ENCODE results near the gene TBXAS1.

Gene TBXAS1

DNA sequence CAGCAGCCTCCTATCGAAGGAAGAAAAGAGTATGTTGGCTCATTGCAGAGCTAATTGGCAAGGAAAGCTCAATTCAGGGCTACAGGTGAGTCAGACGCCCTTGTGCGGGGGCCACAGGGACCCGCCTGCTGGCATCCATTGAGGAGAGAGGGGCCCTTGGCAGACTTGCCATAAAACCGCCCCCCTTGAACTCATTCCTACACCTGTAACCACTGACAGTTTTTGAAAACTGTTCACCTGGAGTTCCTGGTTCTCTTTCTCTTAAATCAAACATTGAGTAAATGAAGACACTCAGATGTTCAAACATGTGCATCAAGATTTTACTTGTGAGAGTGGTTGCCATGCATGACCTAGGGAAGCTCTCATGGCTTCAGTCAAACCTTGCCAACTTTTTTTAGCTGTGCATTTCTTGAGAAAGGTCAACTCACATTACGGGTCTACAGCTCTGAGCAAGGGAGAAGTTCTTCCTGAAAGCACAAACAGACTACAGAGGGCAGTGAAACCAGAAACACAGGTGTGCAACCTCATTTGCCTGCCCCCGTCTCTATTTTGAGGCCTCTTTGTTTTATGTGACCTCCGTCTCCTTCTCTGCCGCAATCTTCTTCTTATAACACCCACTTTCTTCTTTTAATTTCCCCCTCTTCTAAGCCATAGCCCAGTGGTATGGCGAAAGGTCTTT is 87.8 kb downstream of the TBXAS1 start:
- no peaks in the 10 kb centered on the region for H3K9me2 ChIP-seq (replicated peaks; ENCODE audit: control insufficient read depth, low read length)
- peaks cover 19% of the 10 kb centered on the region for H3K4me1 ChIP-seq (ENCODE audit: control insufficient read depth, low read length)
- H3K79me2 ChIP-seq (ENCODE audit: control insufficient read depth, low read length), result no peaks in the 10 kb centered on the region
- H3F3A ChIP-seq (ENCODE audit: control insufficient read depth, insufficient read depth), result no peaks in the 10 kb centered on the region
- H4K20me1 ChIP-seq (ENCODE audit: control insufficient read depth, insufficient read depth, low read depth, low read length), result no peaks in the 10 kb centered on the region
- H3K9me3 ChIP-seq (ENCODE audit: control insufficient read depth, insufficient read depth, low read length), result no peaks in the 10 kb centered on the region
- H3K27me3 ChIP-seq (ENCODE audit: control insufficient read depth, low read length), result no peaks in the 10 kb centered on the region
- H3K4me3 ChIP-seq (ENCODE audit: low read length), result peak overlapping the region; percentile 44
- H3K4me2 ChIP-seq (ENCODE audit: low read length), result peak overlapping the region; percentile 61
- TF ChIP-seq EZH2phosphoT487 (IDR thresholded peaks at IDR 0.05; ENCODE audit: borderline replicate concordance, low read length), result no peak
- TF ChIP-seq, protein P1, sequence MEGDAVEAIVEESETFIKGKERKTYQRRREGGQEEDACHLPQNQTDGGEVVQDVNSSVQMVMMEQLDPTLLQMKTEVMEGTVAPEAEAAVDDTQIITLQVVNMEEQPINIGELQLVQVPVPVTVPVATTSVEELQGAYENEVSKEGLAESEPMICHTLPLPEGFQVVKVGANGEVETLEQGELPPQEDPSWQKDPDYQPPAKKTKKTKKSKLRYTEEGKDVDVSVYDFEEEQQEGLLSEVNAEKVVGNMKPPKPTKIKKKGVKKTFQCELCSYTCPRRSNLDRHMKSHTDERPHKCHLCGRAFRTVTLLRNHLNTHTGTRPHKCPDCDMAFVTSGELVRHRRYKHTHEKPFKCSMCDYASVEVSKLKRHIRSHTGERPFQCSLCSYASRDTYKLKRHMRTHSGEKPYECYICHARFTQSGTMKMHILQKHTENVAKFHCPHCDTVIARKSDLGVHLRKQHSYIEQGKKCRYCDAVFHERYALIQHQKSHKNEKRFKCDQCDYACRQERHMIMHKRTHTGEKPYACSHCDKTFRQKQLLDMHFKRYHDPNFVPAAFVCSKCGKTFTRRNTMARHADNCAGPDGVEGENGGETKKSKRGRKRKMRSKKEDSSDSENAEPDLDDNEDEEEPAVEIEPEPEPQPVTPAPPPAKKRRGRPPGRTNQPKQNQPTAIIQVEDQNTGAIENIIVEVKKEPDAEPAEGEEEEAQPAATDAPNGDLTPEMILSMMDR (IDR thresholded peaks at IDR 0.05; ENCODE audit: low read depth, low read length, poor library complexity, severe bottlenecking), result no peak
- peak overlapping the region; percentile 58 for H3K27ac ChIP-seq (ENCODE audit: low read depth, low read length)
- no peaks in the 10 kb centered on the region for H3K36me3 ChIP-seq (ENCODE audit: control insufficient read depth, low read length)

DNA sequence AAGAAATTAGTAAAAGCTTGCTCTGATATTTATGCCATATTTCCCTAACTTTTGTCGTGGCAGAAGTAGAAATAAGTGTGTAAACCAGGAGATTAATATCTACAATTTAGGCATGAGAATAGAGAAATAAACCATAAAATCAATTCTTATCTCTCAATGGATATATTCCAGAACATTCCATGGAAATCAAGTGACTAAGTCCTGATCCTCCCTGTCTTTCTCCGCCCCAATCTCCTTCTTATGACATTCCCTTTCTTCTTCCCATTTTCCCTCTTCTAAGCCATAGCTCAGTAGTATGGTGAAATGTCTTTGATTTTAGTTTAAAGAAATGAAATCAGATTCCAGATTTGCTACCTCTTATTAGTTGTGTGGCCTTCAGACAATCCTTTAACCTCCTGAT is 88.8 kb downstream of the TBXAS1 start:
- Histone ChIP-seq H3K36me3 (ENCODE audit: control insufficient read depth, low read length) (no peaks in the 10 kb centered on the region), H3K4me3 (ENCODE audit: low read length) (no peak overlapping the region), H3K9me3 (ENCODE audit: control insufficient read depth, insufficient read depth, low read length) (no peaks in the 10 kb centered on the region), H3K79me2 (ENCODE audit: control insufficient read depth, low read length) (no peaks in the 10 kb centered on the region), H3K27me3 (ENCODE audit: control insufficient read depth, low read length) (no peaks in the 10 kb centered on the region), H3K4me2 (ENCODE audit: low read length) (no peak overlapping the region), H3F3A (ENCODE audit: control insufficient read depth, insufficient read depth) (no peaks in the 10 kb centered on the region), H3K9me2 (replicated peaks; ENCODE audit: control insufficient read depth, low read length) (no peaks in the 10 kb centered on the region), H4K20me1 (ENCODE audit: control insufficient read depth, insufficient read depth, low read depth, low read length) (no peaks in the 10 kb centered on the region), H3K27ac (ENCODE audit: low read depth, low read length) (no peak overlapping the region), H3K4me1 (ENCODE audit: control insufficient read depth, low read length) (peaks cover 19% of the 10 kb centered on the region)
- TF ChIP-seq, protein P1 (IDR thresholded peaks at IDR 0.05; ENCODE audit: low read depth, low read length, poor library complexity, severe bottlenecking), result no peak
- TF ChIP-seq EZH2phosphoT487 (IDR thresholded peaks at IDR 0.05; ENCODE audit: borderline replicate concordance, low read length), result no peak

GRCh38 chr7:139918480-139918879 is 89.4 kb downstream of the TBXAS1 start:
- no peaks in the 10 kb centered on the region for H3K36me3 ChIP-seq (ENCODE audit: control insufficient read depth, low read length)
- H3F3A ChIP-seq (ENCODE audit: control insufficient read depth, insufficient read depth), result no peaks in the 10 kb centered on the region
- no peaks in the 10 kb centered on the region for H3K9me3 ChIP-seq (ENCODE audit: control insufficient read depth, insufficient read depth, low read length)
- H3K4me1 ChIP-seq (ENCODE audit: control insufficient read depth, low read length), result peaks cover 19% of the 10 kb centered on the region
- H3K9me2 ChIP-seq (replicated peaks; ENCODE audit: control insufficient read depth, low read length), result no peaks in the 10 kb centered on the region
- TF ChIP-seq, protein P1 (IDR thresholded peaks at IDR 0.05; ENCODE audit: low read depth, low read length, poor library complexity, severe bottlenecking), result no peak
- TF ChIP-seq EZH2phosphoT487 (IDR thresholded peaks at IDR 0.05; ENCODE audit: borderline replicate concordance, low read length), result no peak
- H3K27me3 ChIP-seq (ENCODE audit: control insufficient read depth, low read length), result no peaks in the 10 kb centered on the region
- no peak overlapping the region for H3K27ac ChIP-seq (ENCODE audit: low read depth, low read length)
- no peak overlapping the region for H3K4me3 ChIP-seq (ENCODE audit: low read length)
- no peak overlapping the region for H3K4me2 ChIP-seq (ENCODE audit: low read length)
- H4K20me1 ChIP-seq (ENCODE audit: control insufficient read depth, insufficient read depth, low read depth, low read length), result no peaks in the 10 kb centered on the region
- no peaks in the 10 kb centered on the region for H3K79me2 ChIP-seq (ENCODE audit: control insufficient read depth, low read length)

Measured in DOHH2 (cell line).